Activated T-helper 9 cell treated with anti-CD3 and anti-CD28 coated beads, Interleukin-2, amount 50 U/mL, for 16 hours (primary cell): ENCODE measurements around the gene ANO5.
"Not testable (repeated sequence)": the region's sequence is repeated elsewhere in the genome, so short reads cannot be mapped to it uniquely, and the experiment has no call there.

Experiments
- DNase-seq: peaks from one replicate; pipeline ENCODE4 v3.0.0-alpha.2; 2020; ENCODE audit warnings: low read depth

Gene ANO5

DNA sequence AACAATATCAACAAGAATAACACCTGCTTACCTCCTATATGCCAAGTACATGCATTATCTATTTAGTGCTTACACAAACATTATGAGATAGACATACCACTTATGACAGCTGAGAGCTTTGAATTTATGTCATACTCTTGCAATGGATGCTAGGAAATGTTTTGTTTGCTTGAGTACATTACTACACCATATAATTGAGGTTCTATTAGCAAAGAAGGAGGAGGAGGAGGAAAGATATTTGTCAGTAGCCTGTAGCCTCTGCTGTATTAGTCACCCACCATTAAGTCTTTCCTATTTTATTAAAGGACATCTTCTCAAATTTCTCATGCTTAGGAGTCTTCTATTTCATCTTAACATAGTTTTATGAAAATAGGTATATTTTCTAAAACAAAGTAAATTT, 6.4 kb downstream of the ANO5 start:
- DNase-seq = no peak

DNA sequence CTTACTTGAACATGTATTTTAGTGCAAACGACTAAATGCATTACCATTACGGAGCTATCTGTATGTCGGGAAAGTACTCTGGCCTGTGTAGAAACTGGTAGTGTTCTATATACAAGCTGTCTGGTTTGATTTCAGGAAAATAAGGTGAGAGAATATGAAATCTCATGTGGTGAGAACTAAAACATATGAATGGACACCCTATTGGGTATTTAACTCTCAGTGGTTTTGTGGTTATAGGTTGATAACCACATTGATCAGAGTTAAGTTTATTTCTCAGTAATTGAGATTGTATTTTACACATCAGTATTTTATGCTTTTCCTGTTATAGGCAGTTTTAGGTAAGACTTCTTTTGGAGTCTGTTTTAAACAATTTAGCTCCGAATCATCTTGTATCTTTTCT, 10.4 kb downstream of the ANO5 start:
- no peak for DNase-seq

DNA sequence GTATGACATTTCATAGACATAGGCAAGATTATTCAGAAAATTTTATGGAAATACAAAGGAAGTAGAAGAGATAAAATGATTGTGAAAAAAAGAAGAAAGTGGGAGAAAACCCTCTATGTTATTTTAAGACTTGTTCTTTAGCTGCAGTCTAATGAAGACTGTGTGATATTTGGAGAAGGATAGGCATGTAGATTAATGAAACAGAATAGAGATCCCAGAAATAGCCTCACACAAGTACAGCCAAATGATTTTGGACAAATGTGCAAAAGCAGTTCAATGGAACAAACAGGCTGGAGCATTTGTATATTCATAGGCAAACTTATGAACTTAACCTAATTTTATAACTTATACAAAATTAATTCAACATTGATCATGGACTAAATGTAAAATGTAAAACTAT, 14.3 kb downstream of the ANO5 start:
- DNase-seq = no peak

DNA sequence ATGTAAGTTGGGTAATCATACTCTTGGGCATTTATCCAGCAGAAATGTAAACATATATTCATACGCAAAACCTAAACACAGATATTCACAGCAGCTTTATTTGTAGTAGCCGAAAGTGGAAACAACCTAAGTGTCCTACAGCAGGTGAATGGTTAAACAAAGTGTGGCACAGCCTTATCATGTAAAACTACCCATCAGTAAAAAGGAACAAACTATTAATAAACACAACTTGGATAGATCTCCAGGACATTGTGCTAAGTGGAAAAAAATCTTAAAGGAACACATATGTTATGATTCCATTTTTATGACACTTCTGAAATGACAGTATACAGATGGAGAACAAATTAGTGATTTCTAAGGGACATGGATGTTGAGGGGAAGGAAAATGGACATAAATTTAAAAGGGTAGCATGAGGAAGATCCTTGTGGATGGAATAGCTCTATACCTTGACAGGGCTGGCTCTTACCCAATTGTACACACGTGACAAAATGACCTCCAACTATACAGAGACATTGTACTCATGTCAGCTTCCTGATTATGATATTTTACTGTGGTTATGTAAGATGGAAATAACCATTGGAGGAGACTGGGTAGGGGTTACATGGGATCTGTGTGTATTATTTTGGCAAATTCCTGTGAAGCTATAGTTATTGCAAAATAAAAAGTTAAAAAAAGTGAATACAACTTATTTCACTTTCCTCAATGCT, 15.4 kb downstream of the ANO5 start:
- no peak for DNase-seq

DNA sequence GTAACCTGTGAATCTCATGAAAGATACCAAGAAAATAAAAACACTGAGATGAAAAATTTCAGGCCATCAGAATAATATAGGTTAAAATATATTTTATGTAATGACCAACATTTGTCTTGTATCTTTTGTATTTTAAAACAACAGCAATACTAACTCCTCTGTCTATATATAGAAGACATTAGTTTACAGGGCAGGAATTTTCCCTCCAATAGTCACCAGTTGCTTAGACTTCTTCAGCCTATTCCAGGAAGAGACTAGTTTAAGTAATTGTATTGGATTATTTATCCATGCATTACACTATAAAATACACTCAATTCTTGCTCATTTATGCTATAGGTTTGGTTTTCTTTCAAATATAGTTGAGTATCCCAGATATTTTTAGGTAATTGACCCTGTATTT, 24.1 kb downstream of the ANO5 start:
- DNase-seq = no peak

DNA sequence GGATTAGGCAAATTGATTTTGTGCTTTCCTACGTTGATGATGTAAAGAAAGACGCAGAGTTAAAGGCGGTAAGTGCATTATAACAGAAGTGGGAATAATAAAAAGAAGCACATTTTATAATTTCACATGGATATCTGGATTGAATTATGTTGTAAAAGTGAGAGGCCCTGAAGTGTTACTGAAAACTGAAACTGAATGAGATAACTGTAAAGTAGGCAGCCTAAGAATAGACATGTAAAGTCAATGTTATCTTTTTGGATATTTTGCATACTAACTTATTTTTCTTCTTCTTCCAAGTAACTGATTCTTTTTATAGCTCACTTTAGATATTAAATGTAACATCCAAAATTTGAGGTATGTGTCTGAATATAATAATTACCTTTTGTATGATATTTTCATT, 28.3 kb downstream of the ANO5 start:
- no peak for DNase-seq

DNA sequence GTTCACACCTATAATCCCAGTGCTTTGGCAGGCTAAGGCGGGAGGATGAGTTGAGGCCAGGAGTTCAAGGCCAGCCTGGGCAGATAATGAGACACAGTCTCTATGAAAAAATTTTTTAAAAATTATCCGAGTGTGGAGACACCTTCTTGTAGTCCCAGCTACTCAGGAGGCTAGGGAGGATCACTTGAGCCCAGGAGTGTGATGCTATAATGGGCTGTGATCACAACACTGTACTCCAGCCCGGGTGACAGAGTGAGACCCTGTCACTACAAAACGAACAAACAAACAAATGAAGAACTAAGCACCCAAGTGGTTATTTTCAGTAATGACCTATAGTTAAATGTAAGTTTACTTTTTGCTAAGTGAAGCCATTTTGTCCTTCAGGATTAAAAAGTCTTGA, 32.3 kb downstream of the ANO5 start:
- DNase-seq = no peak

DNA sequence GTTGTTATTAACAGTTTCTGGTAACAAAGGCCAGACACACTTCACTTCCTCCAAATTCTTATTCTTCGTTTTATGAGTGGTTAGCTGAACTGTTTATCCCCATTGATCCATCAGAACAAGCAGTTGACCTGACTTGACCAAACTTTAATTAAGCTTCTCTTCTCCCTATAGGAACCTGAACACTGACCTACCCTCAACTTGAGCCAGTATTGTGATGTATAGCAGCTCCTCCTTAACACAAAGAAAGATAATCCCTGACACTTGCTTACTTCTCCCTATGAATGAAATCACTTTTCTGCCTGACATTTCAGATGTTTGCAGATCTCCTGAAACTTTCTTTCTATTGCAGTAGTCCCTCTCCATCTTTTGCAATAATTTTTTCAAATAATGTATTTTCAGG, 41.9 kb downstream of the ANO5 start:
- no peak for DNase-seq

DNA sequence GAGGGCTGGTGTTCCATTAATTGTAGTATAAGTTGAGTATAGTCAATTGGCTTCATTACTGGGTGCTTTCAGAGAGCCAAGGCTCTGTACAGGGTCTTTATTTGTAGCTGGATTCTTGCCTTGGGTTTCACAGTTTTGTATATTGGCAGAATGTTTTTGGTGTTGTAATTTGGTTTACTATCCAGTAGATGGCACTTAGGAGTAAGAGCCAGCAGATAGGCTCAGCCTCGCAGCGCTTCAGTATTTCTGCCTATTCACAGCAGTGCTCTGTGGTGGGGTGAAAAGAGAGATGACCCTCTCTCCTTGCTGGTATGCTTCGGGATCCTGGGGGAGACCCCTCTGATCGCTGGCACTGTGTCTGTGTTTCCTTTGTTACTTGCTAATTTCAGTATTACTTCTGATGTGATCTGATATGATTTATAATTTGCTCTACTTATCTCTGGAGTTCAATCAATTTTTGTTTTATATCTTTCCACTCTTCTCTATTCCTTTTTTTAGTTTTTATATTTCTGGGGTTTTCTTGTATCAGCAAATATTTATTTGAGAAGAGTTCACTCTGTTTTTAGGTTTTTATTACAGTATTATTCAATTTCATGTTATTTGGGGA, 52.2 kb downstream of the ANO5 start:
- DNase-seq = no peak

DNA sequence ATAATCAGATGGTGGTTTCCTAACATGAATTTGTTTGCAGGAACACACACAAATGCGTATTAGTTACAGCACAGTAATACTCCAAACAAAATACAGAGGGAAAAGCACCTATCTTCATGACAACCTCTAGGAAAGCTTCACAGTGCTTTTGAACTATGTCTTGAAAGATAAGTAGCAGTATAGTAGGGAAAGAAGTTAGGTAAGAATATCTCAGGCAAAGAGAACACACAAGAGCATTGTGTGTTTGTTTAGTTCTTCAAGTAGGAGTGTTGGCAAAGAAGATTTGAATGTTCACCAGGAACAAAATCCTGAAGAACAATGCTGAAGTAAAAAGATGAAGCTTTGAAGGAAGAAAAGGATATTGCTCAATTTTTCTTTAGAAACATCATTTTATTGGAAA, 54.1 kb downstream of the ANO5 start:
- DNase-seq = no peak

DNA sequence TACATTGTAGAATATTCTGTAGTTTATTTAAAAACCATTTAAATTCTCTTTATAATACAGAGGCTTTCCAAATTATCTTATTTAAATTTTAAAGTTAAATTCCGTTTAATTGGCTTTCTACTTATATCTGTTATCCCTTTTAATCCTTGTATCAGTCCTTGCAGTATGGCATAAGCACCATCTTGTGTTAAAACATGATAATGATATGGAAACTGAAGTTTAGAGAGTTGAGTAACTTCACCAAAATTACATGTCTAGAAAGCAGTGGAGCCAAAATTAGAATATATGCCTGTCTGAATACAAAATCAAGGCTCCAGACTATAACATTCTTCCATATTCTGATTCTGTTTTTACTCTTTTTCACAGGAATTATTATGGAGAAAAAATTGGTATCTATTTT, 57.0 kb downstream of the ANO5 start:
- no peak for DNase-seq

DNA sequence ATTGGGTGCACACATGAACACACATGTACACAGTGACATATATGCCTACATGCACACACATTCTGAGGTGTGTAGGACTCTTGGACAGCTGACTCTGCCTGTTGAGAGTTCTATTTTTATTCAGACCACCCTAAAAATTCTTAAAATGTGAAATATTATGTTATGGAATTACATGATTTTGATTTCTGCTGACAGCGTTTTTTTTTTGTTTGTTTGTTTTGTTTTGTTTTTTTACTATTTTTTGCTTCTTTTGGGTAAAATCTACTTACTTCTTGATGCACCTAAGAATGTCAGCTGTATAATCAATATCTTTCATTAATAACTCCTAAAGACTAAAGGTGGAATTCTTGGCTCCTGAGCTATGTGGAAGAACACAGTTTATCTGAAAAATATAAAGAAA, 64.0 kb downstream of the ANO5 start:
- no peak for DNase-seq

DNA sequence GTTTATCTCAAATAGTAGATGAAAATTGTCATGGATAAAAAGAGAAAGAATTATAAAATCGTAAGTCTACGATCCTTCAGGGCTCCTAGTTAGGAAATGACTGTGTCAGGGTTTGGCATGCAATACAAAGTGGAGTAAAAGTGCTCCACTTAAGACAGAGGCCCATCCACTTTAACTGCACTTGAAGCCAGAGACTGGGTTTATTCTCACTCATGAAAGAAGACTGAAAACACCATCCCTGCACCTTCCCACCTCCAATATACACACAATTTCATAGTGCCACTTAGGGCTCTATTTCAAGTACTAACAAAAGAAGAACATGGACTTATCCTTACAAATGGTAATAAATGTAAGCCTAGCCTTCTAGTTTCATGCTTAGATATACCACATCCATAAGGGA, 70.7 kb downstream of the ANO5 start:
- DNase-seq = no peak

DNA sequence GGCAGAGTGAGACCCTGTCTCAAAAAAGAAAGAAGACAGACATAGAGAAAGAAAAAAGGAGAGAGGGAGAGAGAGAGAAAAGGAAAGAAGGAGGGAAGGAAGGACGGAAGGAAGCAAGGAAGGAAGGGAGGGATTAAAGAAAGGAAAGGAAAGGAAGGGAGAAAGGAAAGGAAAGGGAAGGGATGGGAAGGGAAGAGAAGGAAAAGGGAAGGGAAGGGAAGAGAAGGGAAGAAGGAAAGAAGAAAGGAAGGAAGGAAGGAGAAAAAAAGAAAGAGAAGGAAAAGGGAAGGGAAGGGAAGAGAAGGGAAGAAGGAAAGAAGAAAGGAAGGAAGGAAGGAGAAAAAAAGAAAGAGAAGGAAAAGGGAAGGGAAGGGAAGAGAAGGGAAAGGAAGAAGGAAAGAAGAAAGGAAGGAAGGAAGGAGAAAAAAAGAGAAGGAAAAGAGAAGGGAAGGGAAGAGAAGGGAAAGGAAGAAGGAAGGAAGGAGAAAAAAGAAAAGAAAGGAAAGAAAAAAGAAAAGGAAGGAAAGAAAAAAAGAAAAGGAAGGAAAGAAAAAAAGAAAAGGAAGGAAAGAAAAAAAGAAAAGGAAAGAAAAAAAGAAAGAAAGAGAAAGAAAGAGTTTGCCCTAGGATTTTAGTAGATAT, 76.2 kb downstream of the ANO5 start:
- DNase-seq = not testable (repeated sequence)

DNA sequence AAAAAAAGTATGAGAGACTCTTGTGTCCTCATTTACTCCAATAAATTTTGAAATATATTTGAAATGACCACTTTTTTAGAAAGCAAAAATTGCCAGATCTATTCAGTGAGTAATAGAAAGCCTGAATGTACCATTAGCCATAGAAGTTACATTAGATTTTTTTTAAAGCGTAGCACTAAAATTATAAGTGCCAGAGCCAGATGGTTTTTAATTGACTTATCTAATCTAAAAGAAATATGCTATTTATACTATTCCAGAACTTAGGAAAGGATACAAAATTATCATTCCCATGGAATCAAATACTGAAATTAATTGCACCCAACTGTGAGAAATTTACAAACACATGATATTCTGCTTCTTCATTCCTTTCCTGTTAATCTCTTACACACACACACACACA, 80.9 kb downstream of the ANO5 start:
- no peak for DNase-seq

DNA sequence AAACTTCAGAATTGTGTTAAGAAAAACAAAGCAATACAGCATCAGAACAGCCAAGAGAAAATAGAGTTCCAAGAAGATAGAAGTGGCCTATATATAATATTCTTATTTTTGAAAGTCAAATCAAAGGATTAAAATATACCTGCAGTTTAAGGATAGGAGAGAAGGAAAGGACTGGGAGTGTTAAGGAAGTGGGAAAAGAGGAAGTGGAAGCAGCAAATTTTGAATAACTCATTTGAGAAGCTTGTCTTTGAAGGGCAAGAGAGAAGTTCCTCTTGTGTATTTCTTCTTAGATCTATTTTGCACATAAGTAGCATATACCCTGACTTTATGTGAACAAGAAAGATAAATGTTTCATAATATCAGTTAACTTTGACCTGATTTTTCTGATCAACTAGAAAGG, 82.7 kb downstream of the ANO5 start:
- DNase-seq = no peak

DNA sequence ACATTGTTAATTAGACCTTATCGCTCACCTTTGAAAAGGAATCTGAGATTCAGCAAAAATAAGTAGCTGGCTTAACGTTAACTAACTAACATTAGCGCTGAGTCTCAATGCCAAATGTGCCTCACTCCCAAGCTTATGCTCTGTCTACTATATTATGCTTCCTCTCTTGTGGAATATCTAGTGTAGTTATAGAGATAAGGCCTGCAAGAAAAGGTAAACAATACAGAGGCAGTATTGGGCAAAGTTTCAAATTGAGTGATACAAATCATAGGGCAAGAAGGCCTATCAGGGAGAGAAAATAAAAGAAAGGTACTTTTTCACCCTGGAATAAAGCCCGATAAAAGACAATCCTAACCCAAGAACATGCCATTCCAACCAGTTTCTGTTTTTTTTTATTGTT, 83.7 kb downstream of the ANO5 start:
- no peak for DNase-seq

DNA sequence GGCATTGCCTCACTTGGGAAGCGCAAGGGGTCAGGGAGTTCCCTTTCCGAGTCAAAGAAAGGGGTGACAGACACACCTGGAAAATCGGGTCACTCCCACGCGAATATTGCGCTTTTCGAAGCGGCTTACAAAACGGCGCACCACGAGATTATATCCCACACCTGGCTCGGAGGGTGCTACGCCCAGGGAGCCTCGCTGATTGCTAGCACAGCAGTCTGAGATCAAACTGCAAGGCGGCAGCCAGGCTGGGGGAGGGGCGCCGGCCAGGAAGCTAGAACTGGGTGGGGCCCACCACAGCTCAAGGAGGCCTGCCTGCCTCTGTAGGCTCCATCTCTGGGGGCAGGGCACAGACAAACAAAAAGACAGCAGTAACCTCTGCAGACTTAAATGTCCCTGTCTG, 92.1 kb downstream of the ANO5 start:
- not testable (repeated sequence) for DNase-seq

DNA sequence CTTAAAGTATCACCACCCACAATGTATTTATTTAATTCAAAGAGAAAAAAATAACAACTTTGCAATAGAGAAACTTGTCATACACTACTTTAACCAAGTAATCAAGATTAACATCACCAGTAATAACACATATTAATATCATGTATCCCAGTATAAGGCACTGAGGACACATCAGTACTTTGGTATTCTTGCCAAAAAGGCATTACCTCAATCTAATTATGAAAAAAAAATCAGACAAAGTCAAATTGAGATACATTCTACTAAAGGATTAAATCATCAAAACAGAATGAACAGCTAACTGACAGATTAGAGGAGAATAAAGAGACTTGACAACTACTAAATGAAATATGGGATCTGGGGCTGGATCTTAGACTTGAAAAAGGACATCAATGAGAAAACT, 109.5 kb downstream of the ANO5 start:
- DNase-seq = no peak

DNA sequence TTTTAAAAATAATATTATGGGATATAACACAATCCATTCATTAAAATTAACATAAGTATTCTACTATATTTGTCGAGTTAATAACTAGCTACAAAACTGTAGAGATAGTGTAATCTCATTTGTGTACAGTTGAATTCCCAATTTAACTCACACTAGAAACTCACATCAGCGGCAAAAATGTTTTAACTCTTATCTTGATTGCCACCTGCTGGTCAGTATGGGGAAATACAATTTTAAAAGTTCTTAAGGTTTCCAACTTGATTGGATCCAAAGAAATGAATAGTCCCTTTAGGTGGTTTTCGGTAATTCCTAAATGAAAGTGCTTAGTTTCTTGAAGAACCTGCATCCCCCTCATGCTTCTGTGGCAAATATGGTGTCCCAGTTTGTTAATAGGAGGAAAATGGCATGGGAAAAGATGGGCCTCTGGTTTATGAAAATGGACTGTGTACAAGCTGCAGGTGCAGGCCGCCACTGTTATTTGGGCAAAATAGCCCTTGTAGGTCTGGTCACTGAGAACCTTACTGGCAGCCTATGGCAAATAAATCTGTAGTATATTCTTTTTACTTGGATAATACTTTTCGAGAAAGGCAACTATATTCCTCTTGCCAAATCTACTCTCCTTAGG, 111.6 kb downstream of the ANO5 start:
- no peak for DNase-seq

DNA sequence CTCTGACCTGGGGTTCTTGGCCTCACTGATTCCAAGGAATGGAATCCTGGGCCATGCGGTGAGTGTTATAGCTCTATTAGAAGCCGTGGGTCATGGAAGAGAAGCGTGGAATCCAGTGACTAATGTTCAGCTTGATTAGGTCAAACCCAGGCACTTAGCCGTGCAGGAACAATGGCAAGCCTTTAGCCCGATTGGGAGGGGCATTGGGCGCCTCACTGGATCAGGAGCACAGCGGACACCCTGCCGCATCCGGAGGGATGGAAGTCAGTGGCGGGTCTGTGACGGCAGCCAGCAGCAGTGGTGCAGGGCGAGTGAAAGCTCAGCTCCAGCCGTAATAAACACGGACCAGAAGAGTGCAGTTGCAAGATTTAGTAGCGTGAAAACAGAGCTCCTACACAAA, 124.8 kb downstream of the ANO5 start:
- no peak for DNase-seq

DNA sequence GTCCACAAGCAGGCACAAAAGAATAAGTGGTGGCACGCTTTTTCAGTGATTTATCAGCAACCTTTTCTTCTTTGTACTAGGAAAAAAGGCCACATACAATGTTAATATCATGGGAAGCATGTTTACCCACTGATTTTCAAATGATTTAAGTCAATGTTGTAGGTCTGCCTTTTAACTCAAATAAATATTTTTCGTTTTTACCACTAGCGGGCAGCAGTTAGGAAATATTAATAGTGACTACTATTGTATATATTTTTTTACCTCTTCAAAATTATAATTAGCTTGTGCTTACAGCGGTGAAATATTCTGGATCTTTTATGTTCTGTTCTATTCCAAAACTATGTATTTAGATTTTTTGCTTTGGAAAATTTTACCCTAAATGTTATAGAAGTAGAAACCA, 138.9 kb downstream of the ANO5 start:
- no peak for DNase-seq
